Panc1 (cell line): ENCODE results near the gene MDM2. TPM values are rescaled to one million over a fixed set of nuclear protein-coding genes. Genes with fewer than 3 reads are reported as not detected.

ENCODE experiments used
- ATAC-seq: fragments of 200-7000 bp; cut with Tn5 transposase; 2 replicates; pipeline ENCODE4 v1.9.1; 2020; ENCODE audit warnings: mild to moderate bottlenecking, moderate library complexity
- BruUV-seq: library from RNA; stranded (reverse); fragments of 400-500 nt; replicated peaks from 2 replicates; lab custom pipeline; 2021; lab: Mats Ljungman, UMichigan
- CTCF ChIA-PET: fragments of 300-600 bp; sonication (Branson Sonifier 250); formaldehyde crosslinking; loops from one replicate; lab custom pipeline; 2022; ENCODE audit warnings: antibody characterized with exemption; lab: Charles Lee
- POLR2A ChIA-PET: fragments of 300-600 bp; sonication (Branson Sonifier 250); formaldehyde crosslinking; loops from one replicate; lab custom pipeline; 2022; ENCODE audit warnings: antibody characterized with exemption; lab: Charles Lee
- DNase-seq: peaks from one replicate; pipeline ENCODE4 v3.0.0-alpha.2; 2010; ENCODE audit warnings: low read depth, low spot score
- H3K27ac ChIP-seq: 2 replicates; pipeline ENCODE4 v1.5.1; 2011; ENCODE audit warnings: mild to moderate bottlenecking, low read length, inconsistent platforms
- H3K27me3 ChIP-seq: fragments of 200-500 bp; sonication (Bioruptor generic); 2 replicates; pipeline ENCODE4 v1.6.0; 2014; ENCODE audit warnings: low read length, inconsistent platforms; ENCODE audit not compliant: control insufficient read depth, insufficient read depth
- H3K36me3 ChIP-seq: fragments of 200-500 bp; sonication (Bioruptor generic); 2 replicates; pipeline ENCODE4 v1.5.1; 2014; ENCODE audit warnings: inconsistent platforms, mild to moderate bottlenecking, low read length, moderate library complexity; ENCODE audit not compliant: control insufficient read depth, insufficient read depth
- H3K4me1 ChIP-seq: 2 replicates; pipeline ENCODE4 v1.5.1; 2011; ENCODE audit warnings: inconsistent platforms, mild to moderate bottlenecking, low read length, moderate library complexity; ENCODE audit not compliant: control insufficient read depth, insufficient read depth
- H3K4me3 ChIP-seq, 2 experiments: 2 replicates each; pipeline ENCODE4 v1.5.1; 2011 to 2012; ENCODE audit warnings: low read depth in 2 of 2, low read length in 2 of 2, mild to moderate bottlenecking in 2 of 2, inconsistent platforms in 1 of 2, moderate library complexity in 1 of 2
- H3K9me3 ChIP-seq: fragments of 200-500 bp; sonication (Bioruptor generic); 2 replicates; pipeline ENCODE4 v1.5.1; 2014; ENCODE audit warnings: low read depth, mild to moderate bottlenecking, inconsistent platforms, low read length, moderate library complexity; ENCODE audit not compliant: control insufficient read depth, insufficient read depth
- CTCF ChIP-seq: fragments of 450-650 bp; IDR thresholded peaks from 2 replicates; pipeline ENCODE4 v1.5.1; 2017; ENCODE audit warnings: mild to moderate bottlenecking
- POLR2AphosphoS5 ChIP-seq: IDR thresholded peaks from 2 replicates; pipeline ENCODE4 v1.6.1; 2012; ENCODE audit warnings: mild to moderate bottlenecking, low read depth, low read length, moderate library complexity
- REST ChIP-seq, 2 experiments: IDR thresholded peaks; 2 replicates each; pipeline ENCODE4 v1.6.1; 2011 to 2012; ENCODE audit warnings: low read depth in 2 of 2, control low read depth in 1 of 2, low read length in 1 of 2, mild to moderate bottlenecking in 1 of 2, moderate library complexity in 1 of 2; ENCODE audit not compliant: insufficient read depth in 1 of 2
- SIN3A ChIP-seq: IDR thresholded peaks from 2 replicates; pipeline ENCODE4 v1.6.1; 2012; ENCODE audit warnings: low read depth, mild to moderate bottlenecking, low read length, moderate library complexity, borderline replicate concordance; ENCODE audit not compliant: insufficient read depth
- TCF7L2 ChIP-seq: IDR thresholded peaks from 2 replicates; pipeline ENCODE4 v1.6.1; 2011; ENCODE audit warnings: mild to moderate bottlenecking, low read depth, low read length, inconsistent platforms
- in situ Hi-C: cut with HindIII; loops from 2 replicates; pipeline ENCODE4 v1.10.0; 2016; ENCODE audit warnings: low sequenced_read_pairs, low pct_unique_long_range_greater_than_20kb
- intact Hi-C: fragments of 100-400 bp; cut with micrococcal nuclease; formaldehyde crosslinking; loops from one replicate; pipeline ENCODE4 v1.10.0; 2022; ENCODE audit not compliant: unreplicated experiment
- total RNA-seq: library from RNA; stranded (reverse); gene quantifications from one replicate; pipeline ENCODE4 v1.2.1, GENCODE V29; 2021; ENCODE audit not compliant: unreplicated experiment

Gene MDM2
- total RNA-seq, 1 experiment from 2014 or later: 101 TPM

GRCh38 chr12:68873316-68873715 lies 65.3 kb downstream of the MDM2 start:
- intact Hi-C loops: no loop called here
- BruUV-seq: no TSS peak

GRCh38 chr12:68876461-68876860 lies 68.5 kb downstream of the MDM2 start:
- H3K9me3 ChIP-seq: no peaks in the 10 kb centered on the region
- no TSS peak for BruUV-seq
- intact Hi-C loops (no loop called here), in situ Hi-C loops (no loop called here)
- POLR2A ChIA-PET: no interaction called here
- DNase-seq (no peak), ATAC-seq (no peak)
- no peak overlapping the region for H3K27ac ChIP-seq
- H3K27me3 ChIP-seq: no peaks in the 10 kb centered on the region
- no peaks in the 10 kb centered on the region for H3K36me3 ChIP-seq
- TF ChIP-seq CTCF: no peak
- no peak for TF ChIP-seq POLR2AphosphoS5
- no peak for TF ChIP-seq SIN3A
- no peak for TF ChIP-seq REST (IDR thresholded peaks at IDR 0.05; ENCODE audit: insufficient read depth in 1 of 2, low read depth in 2 of 2, low read length in 1 of 2)
- TF ChIP-seq TCF7L2: no peak
- no peaks in the 10 kb centered on the region for H3K4me1 ChIP-seq
- H3K4me3 ChIP-seq: no peak overlapping the region
- CTCF ChIA-PET: no interaction called here

More at GRCh38 chr12:68873316-68873715, 65.3 kb downstream of the MDM2 start:
- no peak overlapping the region for H3K27ac ChIP-seq
- no peaks in the 10 kb centered on the region for H3K9me3 ChIP-seq
- POLR2A ChIA-PET: no interaction called here
- no peak for TF ChIP-seq REST (IDR thresholded peaks at IDR 0.05; ENCODE audit: insufficient read depth in 1 of 2, low read depth in 2 of 2, low read length in 1 of 2)
- no peak for TF ChIP-seq CTCF
- TF ChIP-seq TCF7L2: no peak
- TF ChIP-seq POLR2AphosphoS5: no peak
- no peak for TF ChIP-seq SIN3A
- CTCF ChIA-PET: no interaction called here
- no peak overlapping the region for H3K4me3 ChIP-seq
- ATAC-seq: no peak
- in situ Hi-C loops: no loop called here
- H3K36me3 ChIP-seq: no peaks in the 10 kb centered on the region
- DNase-seq: no peak
- H3K4me1 ChIP-seq: no peaks in the 10 kb centered on the region
- no peaks in the 10 kb centered on the region for H3K27me3 ChIP-seq
